Stomach smooth muscle (tissue), 2 donors: ENCODE measurements around the gene SEPTIN5.

Source experiments
- H3K27ac ChIP-seq: one replicate; pipeline ENCODE4 v1.7.0; 2013; ENCODE audit warnings: mild to moderate bottlenecking, low read length, inconsistent platforms
- H3K27me3 ChIP-seq, 2 donors: one replicate each; pipeline ENCODE4 v1.7.0; 2013; ENCODE audit warnings: low read length in 2 of 2; ENCODE audit not compliant: insufficient read depth in 2 of 2, control insufficient read depth in 1 of 2
- H3K36me3 ChIP-seq, 2 donors: one replicate each; pipeline ENCODE4 v1.7.0; 2013; ENCODE audit warnings: low read length in 2 of 2; ENCODE audit not compliant: control insufficient read depth in 2 of 2, insufficient read depth in 2 of 2
- H3K4me1 ChIP-seq: one replicate; pipeline ENCODE4 v1.7.0; 2013; ENCODE audit warnings: low read length; ENCODE audit not compliant: control insufficient read depth, insufficient read depth
- H3K4me3 ChIP-seq, 2 donors: one replicate each; pipeline ENCODE4 v1.7.0; 2013; ENCODE audit warnings: low read length in 2 of 2
- H3K9ac ChIP-seq, 2 donors: one replicate each; pipeline ENCODE4 v1.7.0; 2013; ENCODE audit warnings: low read length in 2 of 2, mild to moderate bottlenecking in 1 of 2
- H3K9me3 ChIP-seq, 2 donors: one replicate each; pipeline ENCODE4 v1.7.0; 2013; ENCODE audit warnings: low read length in 2 of 2; ENCODE audit not compliant: control insufficient read depth in 2 of 2
- donor health status: healthy.
- donor health status: Pancreatic carcinoma.

Gene SEPTIN5

GRCh38 chr22:19760058-19760950 is 46.0 kb downstream of the SEPTIN5 start, which contains the start of gene TBX1:
TBX1 (plus strand) TSS chr22:19760778; CDS start chr22:19760844, 66 bp downstream.
- Histone ChIP-seq H3K27me3 (peaks cover 55 to 87% of the 10 kb centered on the region in 2 donors), H3K9me3 (no peaks in the 10 kb centered on the region), H3K9ac (no peak within 1 kb of the TSS), H3K27ac (no peak within 1 kb of the TSS), H3K4me3 (peak within 1 kb of the TSS in 1 of 2 donors; percentile 15), H3K4me1 (peaks cover 25% of the 10 kb centered on the region), H3K36me3 (no peaks in the 10 kb centered on the region)

GRCh38 chr22:19760951-19761724 is 46.8 kb downstream of the SEPTIN5 start:
- Histone ChIP-seq H3K9me3 (no peaks in the 10 kb centered on the region), H3K27me3 (peaks cover 54 to 85% of the 10 kb centered on the region in 2 donors), H3K27ac (no peak overlapping the region), H3K9ac (no peak overlapping the region), H3K36me3 (no peaks in the 10 kb centered on the region), H3K4me3 (peak overlapping the region in 1 of 2 donors; percentile 15), H3K4me1 (peaks cover 17% of the 10 kb centered on the region)

DNA sequence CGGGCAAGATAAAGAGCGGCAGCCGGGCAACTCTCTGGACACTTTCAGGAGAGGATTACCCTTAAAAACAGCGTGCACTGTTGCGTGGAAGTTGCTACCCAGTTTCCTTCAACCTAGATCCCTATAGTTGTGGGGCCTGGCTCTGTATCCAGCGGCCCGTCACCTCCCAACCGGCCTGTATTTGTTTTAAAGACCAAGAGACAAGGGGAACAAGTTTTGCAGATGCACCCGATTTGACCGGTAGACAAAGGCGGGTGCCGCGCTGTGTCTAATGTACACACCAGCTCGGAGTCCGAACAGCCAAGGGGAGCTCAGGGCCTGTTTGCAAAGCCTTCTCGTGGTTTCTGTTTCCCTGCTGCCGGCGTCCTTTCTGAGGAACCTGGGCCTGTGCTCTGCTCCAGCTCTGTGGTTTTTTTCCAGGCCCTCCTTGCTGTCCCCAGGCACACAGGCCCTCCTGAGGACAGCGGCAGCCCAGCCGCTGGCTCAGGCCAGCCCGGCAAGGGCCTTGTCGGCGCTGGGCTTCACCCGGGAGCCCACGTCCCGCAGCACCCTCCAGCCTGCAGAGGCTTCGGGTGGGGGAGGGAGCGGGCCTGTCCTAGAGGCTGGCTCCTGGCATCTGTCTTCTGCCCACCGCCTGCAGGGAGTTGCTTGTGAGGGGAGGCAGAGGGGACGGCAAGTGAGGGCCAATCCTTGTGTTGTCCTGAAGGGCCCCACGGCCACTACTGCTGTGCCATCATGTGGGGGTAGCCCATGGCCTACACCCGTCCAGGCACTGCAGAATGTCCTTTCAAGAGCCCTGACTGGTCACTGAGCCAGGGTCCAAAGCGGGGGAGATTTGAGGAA is 47.6 kb downstream of the SEPTIN5 start:
- no peak overlapping the region for H3K4me3 ChIP-seq

DNA sequence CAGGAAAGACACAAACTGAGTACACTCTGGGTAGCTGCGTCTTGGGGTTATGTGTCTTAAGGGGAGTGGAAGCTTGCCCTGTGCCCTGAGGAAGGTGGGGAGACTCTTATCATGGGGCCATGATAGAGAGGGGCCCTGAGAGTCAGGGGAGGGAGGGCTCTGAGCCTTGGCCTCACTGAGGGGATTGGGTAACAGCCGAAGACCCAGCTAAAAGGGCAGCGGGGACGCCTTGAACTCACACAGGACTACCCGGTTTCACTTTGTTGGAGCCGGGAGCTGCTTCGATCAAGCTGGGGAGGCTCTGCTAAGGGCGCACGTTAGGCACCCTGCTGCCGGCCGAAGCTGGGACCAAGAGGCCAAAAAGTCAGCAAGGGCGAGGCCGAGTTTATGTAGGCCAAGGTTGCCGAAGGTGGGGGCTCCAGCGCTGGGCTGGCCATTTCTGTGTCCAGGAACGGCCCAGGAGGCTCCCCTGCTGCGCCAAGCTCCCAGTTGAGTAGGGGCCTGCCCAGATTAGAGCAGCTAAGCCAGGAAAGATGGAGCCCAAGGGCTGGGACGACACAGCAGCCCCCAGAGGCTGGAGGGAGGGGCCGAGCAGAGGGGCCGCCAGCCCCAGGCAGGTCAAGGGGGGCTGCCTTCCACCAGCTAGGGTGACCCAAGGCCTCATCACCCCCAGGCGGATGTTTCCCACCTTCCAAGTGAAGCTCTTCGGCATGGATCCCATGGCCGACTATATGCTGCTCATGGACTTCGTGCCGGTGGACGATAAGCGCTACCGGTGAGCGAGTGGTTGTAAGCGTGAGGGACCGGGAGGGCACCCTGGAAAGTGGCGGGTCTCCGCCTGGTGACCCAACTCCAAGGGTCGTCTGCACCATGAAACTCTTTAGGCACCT is 48.5 kb downstream of the SEPTIN5 start:
- Histone ChIP-seq H3K36me3 (no peaks in the 10 kb centered on the region), H3K9me3 (no peaks in the 10 kb centered on the region), H3K4me3 (no peak overlapping the region), H3K4me1 (peaks cover 19% of the 10 kb centered on the region), H3K9ac (no peak overlapping the region), H3K27ac (no peak overlapping the region), H3K27me3 (peaks cover 58 to 85% of the 10 kb centered on the region in 2 donors)

More for the DNA sequence above, 47.6 kb downstream of the SEPTIN5 start:
- Histone ChIP-seq H3K27ac (no peak overlapping the region), H3K9ac (no peak overlapping the region), H3K36me3 (no peaks in the 10 kb centered on the region), H3K9me3 (no peaks in the 10 kb centered on the region), H3K4me1 (peaks cover 20% of the 10 kb centered on the region), H3K27me3 (peaks cover 50 to 85% of the 10 kb centered on the region in 2 donors)

DNA sequence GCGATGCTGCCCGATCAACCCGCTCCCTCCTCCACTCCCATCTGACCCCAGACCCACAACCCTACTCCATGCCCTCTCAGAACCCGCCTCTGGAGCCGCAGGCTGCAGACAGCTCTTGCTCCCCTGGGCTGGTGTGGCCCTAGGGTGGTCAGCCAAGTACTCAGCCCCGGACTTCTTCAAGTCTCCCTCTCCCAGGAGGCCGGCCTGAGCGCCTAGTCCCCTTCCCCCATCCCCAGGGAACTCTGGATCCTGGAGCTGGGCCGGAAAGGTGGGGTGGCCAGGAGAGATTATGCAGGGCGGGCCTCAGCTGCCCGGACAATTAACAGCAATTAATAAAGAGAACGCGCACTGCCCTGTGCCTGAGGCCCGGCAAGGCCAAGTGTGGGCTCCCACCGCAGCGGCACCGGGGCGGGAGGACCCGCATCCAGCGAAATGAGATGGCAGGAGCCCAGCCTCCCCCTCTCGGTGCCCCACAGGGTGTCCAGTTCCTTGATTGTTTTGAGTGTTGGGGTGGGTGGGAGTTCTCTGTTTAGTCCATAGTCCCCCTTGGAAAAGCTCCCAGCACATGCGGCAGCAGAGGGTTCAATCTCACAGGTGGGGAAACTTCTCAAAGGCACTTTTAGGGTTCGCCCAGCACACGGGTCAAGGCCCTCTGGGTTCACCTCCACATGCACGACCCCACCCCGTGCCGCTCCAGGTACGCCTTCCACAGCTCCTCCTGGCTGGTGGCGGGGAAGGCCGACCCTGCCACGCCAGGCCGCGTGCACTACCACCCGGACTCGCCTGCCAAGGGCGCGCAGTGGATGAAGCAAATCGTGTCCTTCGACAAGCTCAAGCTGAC is 49.4 kb downstream of the SEPTIN5 start:
- Histone ChIP-seq H3K27me3 (peaks cover 61 to 84% of the 10 kb centered on the region in 2 donors), H3K36me3 (no peaks in the 10 kb centered on the region), H3K9ac (no peak overlapping the region), H3K4me3 (no peak overlapping the region), H3K4me1 (peaks cover 19% of the 10 kb centered on the region), H3K9me3 (no peaks in the 10 kb centered on the region), H3K27ac (no peak overlapping the region)

DNA sequence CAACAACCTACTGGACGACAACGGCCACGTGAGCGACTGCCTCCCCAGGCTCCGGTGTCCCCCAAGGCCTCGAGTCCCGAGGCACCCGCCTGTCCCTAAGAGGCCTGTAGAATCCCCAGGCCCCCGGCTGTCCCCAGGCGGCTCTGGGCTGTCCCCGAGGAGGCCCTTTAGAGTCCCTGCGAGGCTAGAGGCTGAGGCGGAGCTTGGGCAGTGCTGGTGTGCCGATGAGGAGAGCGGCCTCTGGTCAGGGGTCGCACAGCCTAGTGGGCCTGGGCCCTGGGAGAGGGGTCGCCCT is 49.9 kb downstream of the SEPTIN5 start:
- Histone ChIP-seq H3K4me3 (no peak overlapping the region), H3K27me3 (peaks cover 59 to 81% of the 10 kb centered on the region in 2 donors), H3K9ac (no peak overlapping the region), H3K4me1 (peaks cover 17% of the 10 kb centered on the region), H3K9me3 (no peaks in the 10 kb centered on the region), H3K36me3 (no peaks in the 10 kb centered on the region), H3K27ac (no peak overlapping the region)

DNA sequence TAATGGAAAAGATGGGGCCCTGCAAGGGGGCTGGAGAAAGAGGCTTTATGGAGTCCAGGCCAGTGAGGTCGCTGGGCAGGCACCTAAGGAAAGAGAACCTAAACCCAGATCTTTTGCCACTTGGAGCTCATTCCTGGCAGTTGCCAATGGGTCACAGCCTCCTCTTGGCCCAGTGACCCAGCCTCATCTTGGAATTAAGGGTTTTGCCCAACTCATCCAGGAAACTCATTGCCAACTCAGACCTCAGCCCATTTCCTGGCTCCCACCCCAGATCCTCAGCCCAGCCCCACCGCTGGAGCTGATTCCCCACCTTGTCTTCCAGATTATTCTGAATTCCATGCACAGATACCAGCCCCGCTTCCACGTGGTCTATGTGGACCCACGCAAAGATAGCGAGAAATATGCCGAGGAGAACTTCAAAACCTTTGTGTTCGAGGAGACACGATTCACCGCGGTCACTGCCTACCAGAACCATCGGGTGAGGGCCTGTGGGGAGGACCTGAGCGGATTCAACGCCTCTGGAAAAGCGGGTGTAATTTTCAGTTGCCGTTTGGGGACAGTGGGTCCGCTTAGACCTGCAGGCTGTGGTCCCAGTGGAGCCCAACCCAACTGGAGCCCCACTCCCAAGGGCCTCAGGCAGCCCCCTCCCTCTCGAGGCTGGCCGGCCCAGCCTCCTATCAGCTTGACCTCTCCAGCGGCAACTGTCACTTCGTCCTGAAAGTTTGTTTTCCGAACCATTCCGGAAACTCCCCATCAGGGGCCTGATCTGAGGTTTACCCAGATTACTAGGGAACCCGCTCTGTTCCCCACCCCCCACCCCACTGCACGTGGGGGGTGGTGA is 50.6 kb downstream of the SEPTIN5 start:
- no peak overlapping the region for H3K9ac ChIP-seq
- no peak overlapping the region for H3K4me3 ChIP-seq
- no peaks in the 10 kb centered on the region for H3K9me3 ChIP-seq
- peaks cover 13% of the 10 kb centered on the region for H3K4me1 ChIP-seq
- H3K27ac ChIP-seq: no peak overlapping the region
- no peaks in the 10 kb centered on the region for H3K36me3 ChIP-seq
- peaks cover 59 to 77% of the 10 kb centered on the region in 2 donors for H3K27me3 ChIP-seq

DNA sequence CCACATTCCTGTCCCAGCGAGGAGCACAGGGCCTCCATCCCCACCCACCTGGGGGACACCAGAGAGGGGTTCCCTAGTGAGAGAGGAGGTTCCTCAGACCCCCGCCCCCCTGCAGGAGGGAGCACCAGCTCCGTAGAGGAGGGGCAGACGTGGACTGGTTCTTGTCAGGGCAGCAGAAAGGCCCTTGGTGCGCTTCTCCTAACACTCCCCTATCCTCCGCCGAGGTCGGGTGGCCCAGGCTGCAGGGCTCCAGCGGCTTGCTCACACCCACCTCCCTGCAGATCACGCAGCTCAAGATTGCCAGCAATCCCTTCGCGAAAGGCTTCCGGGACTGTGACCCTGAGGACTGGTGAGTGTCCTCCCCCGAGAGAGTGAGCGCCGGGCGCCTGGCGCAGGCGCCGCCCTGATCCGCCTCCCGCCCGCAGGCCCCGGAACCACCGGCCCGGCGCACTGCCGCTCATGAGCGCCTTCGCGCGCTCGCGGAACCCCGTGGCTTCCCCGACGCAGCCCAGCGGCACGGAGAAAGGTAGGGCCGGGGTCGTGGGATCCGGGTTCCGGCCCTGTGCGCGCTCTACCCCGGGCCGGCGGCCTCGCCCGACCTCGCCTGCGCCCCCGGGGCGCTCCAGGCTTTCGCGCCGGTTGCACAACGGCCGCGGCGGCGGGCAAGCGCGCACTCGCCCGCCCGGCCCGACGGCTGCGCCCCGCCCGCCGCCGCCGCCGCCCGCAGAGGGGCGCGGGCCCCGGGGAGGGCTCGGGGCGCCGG is 51.4 kb downstream of the SEPTIN5 start:
- Histone ChIP-seq H3K36me3 (no peaks in the 10 kb centered on the region), H3K4me3 (peak overlapping the region in 1 of 2 donors; percentile 8), H3K4me1 (peaks cover 13% of the 10 kb centered on the region), H3K27me3 (peaks cover 66 to 84% of the 10 kb centered on the region in 2 donors), H3K27ac (no peak overlapping the region), H3K9me3 (no peaks in the 10 kb centered on the region), H3K9ac (no peak overlapping the region)
